Measurements from ENCODE around the gene LAMB2.
A peak's percentile ranks its signal among the peaks of the same experiment; 100 is the strongest.

LAMB2 gene

DNA sequence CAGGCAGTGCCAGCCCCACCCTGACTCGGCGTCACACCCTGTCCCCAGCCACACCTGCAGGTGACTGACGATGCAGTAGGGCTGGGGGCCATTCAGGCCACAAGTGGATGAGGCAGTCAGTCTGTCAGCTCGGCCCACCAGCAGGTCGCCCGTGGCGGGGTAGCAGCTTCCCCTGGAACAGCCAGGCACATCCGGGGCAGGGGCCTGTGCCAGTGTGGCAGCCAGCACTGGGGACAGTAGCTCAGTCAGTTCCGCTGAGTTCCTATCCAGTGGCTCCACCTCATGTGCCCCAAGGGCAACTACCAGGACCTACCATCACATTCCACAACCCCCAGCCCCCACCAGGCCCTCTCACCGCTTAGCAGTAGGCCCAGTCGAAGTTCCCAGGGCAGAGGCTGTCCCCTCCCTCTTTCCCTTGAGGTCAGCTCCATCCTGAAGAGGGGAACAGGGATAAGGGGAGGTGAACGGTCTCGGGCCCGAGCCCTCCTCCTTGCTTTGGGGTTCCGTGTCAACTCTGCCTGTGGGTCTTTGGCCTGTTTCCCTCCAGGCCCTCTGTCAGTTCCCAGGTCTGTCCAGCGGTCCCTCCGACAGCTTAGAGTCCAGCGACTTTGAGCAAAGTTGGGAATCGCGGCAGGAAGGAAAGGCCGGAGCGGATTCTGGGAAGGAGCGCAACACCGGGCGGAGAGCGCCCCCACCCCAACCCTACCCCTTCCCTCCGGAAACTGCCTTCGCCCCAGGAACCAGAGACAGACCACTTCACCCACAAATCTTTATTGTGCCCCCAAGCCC, at the start of gene LAMB2:
TSS of gene LAMB2 (minus strand) at position 614 of the 789 bp plus-strand sequence. CDS start at position 431, 183 bp downstream.
- peak; percentile 50 to 56 for DNase-seq

DNA sequence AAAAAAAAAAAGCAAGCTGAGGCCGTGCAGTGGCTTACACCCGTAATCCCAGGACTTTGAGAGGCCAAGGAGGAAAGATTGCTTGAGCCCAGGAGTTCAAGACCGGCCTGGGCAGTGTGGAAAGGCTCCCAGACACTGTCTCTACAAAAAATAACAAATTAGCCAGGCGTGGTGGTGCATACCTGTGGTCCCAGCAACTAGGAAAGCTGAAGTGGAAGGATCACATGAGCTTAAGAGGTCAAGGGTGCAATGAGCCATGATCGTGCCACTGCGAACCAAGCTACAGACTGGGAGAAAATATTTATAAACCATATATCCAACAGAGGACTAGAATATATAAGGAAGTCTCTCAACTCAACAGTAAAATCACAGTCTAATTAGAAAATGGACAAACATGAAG, 48.5 kb upstream of the LAMB2 start:
- no peak for DNase-seq

DNA sequence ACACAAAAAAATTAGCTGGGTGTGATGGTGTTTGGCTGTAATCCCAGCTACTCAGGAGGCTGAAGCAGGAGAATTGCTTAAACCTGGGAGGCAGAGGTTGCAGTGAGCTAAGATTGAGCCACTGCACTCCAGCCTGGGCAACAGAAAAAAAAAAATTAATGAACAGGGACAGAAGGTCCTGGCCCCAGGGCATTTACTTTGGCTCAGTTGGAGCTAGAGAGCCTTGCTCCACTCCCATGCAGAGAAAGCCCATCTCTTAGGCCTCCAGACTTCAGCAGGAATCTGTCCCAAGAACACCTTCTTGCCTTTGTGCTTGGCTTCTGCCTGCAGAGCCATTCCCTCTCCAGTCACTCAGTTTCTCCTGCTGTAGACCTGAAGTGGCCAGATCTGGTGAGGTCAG, 47.3 kb upstream of the LAMB2 start:
- no peak for DNase-seq

DNA sequence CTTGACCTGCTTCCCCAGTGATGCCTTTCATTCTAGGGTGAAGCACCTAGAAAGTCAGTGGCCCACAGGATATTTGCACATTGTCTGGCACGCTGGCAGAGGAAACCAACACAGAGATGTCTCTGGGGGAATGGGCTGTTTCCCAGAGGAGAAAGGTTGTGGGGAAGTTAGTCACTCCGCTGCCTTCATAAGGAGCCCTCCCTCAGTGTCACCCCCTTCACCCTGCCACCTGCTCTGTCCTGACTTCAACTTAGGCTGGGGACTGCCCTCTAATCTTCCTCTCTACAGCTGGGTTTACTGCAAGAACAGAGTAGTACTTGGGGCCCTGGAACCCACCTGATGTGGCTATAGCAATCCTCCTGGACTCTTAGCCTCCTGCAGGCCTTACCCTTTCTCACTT, 44.2 kb upstream of the LAMB2 start:
- no peak for DNase-seq

DNA sequence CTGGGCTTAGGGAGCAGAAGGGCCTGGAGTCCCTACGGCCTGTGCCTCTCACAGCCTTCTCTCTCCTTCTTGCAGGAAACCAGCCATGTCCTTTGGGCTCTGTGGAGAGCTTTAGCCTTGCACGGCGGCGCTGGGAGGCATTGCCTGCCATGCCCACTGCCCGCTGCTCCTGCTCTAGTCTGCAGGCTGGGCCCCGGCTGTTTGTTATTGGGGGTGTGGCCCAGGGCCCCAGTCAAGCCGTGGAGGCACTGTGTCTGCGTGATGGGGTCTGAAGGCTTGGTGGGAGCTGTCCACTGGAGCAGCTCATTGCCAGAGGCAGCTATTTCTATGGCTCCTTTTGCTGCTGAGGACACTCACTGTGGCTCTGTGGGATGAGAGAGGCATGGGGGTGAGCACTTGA, 42.7 kb upstream of the LAMB2 start:
- DNase-seq: no peak

DNA sequence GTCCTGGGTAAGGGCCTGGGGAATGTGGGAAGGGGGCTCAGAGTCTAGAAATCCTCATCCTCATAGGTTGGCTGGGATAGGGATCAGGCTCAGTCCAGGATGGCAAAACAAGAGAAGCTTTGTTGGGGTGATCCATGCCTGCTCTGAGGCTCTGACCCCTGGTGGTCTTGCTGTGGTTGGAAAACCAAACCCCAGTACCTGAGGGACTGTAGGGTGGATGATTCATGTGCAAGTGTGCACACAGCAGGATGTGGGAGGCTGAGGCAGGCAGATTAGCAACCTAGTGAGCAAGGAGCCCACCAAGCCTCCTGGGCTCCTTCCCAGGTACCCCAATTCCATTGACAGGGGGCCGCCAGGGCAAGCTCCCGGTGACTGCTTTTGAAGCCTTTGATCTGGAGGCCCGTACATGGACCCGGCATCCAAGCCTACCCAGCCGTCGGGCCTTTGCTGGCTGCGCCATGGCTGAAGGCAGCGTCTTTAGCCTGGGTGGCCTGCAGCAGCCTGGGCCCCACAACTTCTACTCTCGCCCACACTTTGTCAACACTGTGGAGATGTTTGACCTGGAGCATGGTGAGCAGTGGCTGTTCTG, 41.6 kb upstream of the LAMB2 start:
- no peak for DNase-seq

DNA sequence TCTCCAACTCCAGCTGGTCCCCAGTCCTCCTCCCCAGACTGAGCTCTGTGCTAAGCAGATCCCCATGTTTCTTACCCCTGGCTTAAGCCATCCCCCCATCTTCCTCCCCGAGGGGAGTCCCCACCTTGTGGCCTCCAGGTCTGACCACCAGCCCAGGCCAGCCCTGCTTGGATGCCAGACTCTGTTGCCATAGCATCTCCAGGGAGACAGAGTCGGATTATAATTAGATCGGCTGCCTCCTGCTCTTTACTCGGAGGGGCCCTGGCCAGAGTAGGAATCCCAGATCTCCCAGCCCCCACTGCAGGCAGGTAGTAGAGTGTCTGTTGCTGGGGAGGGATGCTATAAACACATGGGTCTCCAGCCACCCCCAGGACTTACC, 40.9 kb upstream of the LAMB2 start:
- DNase-seq: peak in 1 of 2 experiments; percentile 1

DNA sequence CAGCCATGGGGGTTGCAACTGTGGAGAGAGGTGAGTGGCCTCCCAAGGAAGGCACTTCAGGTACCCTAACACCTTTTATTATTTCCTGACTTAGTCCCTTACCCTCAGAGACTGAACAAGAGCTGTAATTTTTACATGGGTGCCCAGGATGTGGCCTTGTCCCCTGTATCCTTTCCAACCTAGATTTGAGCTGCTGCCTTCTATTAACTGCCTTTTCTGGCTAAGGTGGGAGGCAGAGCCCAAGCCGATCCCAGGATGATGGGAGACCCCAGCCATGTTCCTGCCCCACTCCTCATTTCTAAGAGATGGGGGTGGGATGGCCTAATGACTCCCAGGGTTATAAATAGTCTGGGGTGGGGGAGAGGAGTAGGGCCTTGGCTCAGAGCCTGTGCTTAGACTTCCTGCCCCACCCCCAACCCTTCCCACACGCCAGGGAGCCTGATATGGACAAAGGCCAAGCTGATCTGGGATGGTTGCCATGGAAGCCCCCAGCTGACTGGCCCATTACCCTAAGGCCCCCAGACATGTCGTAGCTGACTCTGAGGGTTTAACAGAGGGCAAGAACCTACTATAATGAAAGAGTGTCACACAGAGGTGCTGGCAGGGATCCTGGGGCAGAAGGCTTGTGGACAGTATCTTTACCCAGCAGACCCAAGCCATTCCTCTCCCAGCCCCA, 40.4 kb upstream of the LAMB2 start:
- DNase-seq: peak; percentile 25 to 62

DNA sequence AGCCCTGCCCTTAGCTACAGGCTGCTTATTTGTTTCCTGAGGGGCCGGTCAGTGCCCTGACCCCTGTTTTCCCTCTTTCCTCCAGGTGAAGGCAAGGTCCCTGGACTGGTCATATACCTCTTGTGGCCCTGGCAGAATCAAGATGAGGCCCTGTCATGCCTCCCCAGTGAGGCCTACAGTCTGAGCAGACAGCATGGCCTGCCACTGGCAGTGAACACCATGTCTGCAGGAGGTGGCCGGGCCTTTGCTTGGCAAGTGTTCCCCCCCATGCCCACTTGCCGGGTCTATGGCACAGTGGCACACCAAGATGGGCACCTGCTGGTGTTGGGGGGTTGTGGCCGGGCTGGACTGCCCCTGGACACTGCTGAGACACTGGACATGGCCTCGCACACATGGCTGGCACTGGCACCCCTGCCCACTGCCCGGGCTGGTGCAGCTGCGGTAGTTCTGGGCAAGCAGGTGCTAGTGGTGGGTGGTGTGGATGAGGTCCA, 39.7 kb upstream of the LAMB2 start:
- peak in 1 of 2 experiments; percentile 7 for DNase-seq

DNA sequence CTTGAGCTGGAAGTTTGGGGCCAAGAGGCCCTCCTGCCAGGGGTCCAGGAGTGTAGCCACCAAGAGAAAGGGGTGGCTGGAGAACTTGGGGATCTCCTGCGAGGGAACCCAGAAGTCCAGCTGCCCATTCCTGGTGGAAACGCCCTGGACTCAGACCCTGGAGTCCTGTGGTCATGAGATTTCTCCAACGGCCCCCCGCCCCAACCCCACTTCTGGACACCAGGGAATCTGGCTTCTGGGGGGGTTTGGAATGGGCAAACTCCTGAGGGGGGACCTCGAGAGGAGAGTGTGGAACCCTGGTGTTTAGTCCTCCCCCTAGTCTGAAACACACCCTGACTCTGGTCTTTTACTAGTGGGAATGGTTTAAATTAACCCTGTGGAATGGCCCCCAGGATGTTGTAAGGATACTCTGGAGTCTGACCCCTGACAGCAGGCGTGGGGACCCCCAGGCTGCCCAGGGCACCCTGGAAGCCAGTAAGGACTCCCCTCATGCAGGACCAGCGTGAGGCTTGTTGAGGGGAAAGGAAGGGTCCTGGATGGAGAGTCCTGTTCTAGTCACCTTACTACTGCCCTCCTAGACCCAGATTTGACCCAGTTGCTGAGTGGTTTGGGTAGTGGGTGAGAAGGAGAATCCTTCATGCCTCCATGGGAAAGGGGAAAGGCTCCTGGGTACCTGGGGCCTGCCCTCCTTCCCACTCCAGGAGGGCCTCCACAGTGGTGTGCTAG, 39.1 kb upstream of the LAMB2 start:
- no peak for DNase-seq

DNA sequence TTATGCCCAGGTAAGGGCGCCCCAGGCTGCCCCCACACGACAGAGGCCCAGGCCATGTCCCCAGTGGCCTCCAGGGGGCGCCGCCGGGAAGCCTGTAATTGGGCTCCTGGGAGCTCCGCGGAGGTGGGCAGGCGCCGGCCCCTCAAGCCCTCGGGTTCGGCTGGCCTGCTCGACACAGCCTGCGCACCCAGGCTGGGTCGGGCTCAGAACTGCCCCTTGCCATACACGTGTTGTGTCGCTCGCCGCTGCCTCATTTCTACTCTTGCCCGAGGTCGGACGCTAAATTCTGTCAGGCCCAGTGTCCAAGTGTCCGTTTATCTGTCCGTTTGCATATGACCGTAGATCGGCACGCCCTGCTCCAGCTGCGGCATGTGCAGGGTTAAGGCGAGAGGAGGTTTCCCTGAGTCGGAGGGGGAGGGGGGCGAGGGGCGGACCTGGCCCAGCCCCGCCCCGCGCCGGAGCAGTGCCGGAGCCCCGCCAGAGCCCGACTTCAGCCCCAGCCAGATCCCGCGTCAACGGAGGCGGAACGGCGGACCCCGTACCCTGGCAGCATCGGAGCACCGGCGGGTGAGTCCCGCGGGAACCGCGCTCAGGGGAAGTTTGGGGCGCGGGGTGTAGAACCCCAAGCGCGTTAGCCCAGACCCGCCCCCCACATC, 38.4 kb upstream of the LAMB2 start, which contains the start of gene KLHDC8B:
TSS of gene KLHDC8B (plus strand) at position 480 of the 656 bp plus-strand sequence. CDS start 1,172 bp downstream, outside the sequence.
- DNase-seq: peak; percentile 67 to 75

DNA sequence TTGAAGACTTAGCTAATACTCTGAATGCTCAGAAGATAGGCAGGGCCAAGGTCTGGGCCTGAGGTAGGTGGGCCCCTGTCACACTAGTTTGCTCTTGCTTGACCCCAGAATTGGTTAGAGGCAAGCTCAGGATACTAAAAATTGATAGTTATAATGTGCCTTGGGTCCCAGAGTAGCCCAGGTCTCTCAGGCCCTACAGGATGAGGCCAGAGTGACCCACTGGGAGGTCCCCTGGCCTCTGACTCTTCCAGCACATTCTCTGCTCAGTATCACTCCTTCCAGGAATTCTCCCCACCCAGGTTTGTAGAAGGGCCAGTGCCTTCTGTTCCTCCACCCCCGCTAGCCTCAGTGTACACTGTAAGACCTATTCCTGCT, 37.9 kb upstream of the LAMB2 start:
- no peak for DNase-seq

DNA sequence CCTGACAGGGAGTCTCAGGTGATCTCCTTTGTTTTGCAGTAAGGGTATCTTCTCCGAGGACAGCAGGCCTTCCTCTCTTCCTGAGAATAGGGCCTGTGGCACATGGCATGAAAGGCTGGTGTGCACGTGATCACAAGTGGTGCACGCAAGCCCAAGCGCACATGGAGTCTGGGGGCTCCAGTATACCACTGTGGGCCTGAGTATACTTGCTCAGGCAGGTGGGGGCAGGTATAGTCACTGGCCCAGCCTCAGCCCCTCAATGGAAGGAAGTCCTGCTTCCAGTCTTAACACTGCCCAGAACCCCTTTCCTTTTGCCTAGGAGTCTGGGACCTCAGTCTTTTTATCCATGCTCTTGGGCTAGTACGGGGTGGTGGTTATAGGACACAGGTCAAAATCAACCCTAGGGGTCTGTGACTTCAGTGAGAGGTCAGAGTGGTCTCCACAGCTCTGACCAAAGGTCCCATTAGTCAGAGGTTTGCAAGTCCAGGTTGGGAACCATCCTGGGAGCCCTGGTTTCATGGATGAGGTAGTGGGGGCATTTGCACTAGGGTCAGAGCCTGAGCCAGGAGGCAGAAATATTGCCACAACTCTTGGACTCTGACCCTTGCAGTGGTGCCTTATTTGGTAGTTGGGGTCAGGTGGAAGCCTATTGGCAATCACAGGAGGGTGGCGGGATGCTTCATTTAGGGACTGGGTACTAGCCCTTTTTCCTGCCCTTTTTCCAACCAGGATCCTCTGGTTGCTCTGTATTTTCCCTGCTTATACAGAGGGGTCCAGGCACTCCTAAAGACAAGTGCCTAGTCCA, 34.1 kb upstream of the LAMB2 start:
- no peak for DNase-seq

DNA sequence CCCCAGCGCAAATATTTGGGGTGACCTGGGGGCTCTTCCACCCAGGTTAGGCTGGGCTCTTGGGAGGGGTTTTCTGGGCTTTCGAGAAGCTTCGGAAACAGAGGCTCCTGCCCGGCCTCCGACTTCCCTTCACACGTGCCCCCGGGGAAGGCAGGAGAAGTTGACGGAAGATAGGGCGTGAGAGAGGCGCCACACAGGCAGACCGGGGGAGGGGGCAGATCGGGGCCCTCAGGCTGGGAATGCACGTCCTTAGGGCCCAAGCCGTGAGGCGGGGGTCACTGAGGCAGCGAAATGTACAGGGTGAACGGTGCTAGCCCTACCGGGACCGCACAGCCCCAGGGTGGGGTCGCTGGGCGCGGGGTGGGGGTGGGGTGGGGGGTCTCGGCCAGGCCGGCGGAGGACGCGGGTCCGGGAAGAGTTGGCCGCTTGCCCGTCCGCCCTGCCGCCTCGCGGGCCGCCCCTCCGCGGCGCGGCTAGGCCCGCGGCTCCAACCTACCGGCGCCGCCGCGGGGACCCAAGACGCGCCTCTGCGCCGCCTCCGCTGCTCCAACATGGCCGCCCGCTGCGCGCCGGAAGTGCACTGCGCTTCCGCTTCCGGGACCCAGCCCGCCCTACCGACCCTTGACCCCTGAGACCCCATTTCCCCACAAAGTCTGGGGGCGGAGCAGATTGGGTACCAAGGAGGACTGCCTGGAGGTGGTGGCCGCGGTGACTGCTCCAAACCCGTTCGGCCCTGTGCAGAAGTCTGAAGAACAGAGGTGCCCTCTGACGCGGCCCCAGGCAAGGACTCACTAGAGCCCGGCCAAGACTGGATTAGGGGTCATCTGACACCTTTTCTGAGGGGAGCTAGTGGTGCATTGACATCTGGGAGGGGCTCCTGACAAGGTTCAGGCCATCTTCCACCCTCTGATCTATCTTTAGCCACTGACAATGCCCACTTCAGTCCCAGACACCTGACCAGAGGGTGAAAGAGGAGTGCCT, 33.2 kb upstream of the LAMB2 start, which contains the start of gene CCDC71:
TSS of gene CCDC71 (minus strand) at position 561 of the 981 bp plus-strand sequence. CDS start 2,123 bp downstream, outside the sequence.
- DNase-seq: peak; percentile 30 to 64

DNA sequence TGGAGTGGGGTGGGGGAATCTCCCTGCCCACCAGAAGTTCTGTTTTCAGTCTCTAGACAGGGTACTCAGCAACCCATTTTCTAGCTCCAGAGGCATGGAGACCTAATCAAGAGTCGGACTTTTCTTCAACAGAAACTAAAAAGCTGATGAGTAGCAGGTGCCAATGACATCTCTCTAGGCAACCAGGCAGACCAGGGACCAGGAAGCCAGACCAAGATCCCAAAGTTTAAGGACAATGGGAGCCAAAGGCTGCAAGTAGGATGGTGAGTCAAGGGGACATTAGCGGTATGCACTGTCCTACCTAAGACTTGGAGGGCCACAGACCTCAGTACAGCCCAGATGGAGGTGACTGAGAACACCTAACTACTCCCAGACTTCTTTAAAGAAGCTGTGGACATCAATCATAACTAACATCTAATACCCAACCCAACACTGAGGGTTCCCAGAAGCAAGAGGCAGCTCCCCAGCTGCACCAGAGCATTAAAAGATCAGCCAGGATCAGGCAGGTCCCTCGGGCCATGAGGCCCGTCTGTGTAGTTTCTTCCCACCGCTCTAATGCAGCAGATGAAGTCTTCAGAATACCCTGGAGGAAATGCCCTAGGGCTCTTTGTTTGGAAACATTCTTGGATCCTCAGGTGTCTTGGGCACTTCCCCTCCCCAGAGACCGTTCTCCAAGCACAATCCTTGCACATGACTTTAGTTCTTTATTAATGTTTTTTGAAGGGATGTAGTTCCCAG, 32.3 kb upstream of the LAMB2 start:
- no peak for DNase-seq

DNA sequence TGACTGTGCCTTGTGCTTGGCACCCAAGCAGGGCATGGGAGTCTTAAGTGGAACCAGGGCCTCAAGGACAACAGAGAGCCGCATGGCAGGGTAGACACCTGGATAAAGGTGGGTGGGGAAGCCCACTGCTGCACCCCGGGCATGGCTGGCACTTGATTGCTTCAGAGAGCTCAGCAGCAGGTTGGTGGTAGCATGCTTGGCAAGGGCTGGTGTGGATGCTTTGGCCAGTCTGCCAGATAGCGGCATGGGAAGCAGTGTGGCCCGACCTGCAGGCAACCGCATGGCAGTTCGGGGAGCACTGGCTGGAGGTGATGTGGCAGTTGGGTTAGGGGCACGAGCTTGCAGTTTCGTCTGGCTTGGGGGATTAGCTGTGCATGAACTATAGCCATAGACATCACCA, 30.8 kb upstream of the LAMB2 start:
- no peak for DNase-seq

DNA sequence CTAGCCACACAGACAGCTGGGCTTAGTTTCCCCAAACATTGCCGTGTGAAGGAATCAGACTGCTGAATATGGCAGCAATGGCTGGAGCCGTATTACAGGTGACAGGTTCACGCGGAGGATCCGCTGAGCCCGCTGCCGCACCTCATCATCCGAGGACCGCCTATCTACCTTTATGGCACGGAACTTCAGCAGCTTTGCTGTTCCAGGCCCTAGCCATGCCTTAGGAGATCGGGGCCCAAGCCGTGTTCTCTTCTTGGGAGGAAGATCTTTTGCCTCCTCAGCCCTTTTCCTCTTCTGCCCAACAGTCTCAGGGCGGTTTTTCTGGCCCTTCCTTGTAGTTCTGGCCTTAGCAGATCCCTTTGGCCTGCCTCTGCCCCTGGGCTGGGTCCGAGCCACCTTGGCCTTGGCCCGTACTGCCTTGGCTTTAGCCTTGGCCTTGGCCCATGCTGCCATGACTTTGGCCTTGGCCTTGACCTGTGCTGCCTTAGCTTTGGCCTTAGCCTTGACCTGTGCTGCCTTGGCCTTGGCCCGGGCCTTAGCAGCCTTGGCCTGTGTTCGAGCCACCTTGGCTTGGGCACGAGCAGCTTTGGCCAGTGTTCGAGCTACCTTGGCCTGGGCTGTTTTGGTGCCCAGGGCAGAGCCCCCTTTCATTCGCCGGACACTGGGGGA, 30.0 kb upstream of the LAMB2 start:
- DNase-seq: no peak

DNA sequence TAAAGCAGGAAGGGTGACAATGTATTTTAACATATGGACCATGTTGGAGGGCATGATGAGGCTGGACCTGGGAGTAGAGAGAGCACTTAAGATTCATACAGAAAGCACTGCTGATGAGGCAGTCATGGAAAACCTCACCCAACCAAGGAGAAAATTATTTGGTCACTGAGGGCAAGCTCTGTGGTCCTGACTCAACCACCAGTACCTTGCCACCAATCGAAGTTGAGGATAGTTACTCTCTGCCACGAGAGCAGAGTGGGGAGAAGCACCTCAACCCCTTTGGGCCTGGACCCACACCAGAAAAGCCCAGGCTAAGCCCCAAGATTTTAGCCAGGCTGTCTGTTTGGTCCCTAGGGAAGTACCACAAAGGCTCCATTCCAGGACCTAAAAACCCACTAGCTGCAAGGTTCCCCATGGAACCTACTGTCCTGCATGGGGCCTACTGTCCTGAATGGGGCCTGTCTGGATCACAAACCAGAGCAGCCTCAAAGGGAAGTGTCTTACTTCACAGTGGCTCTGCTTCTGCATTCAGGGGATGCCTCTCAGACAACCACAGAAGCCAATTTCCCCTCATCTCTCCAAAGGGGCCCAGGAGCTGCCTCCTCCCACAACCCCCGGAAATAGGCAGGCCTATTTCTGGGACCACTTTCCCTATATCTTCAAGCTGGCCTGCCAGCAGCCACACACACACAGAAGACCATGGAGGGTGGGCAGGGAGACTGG, 29.1 kb upstream of the LAMB2 start:
- DNase-seq: no peak

Measured in SHP77 (cell line).